Liver (tissue), 9 donors: ENCODE measurements around the gene CDH13. TPM values are rescaled to one million over a fixed set of nuclear protein-coding genes. Genes with fewer than 3 reads are reported as not detected.

Source experiments
- DNase-seq: peaks from one replicate; pipeline ENCODE4 v3.0.0-alpha.2; 2017; ENCODE audit warnings: low spot score
- H3K27ac ChIP-seq, 2 donors: one replicate each; pipeline ENCODE4 v1.7.0; 2013; ENCODE audit warnings: inconsistent platforms in 2 of 2, low read length in 2 of 2, control low read depth in 1 of 2, low read depth in 1 of 2, mild to moderate bottlenecking in 1 of 2
- H3K27me3 ChIP-seq, 4 donors: one replicate each; pipeline versions ENCODE4 v1.6.1 to v1.7.0; 2013; ENCODE audit warnings: low read length in 3 of 4, inconsistent platforms in 1 of 4, mild to moderate bottlenecking in 1 of 4, moderate library complexity in 1 of 4; ENCODE audit not compliant: control insufficient read depth in 4 of 4, insufficient read depth in 4 of 4
- H3K36me3 ChIP-seq, 4 donors: one replicate each; pipeline versions ENCODE4 v1.6.1 to v1.7.0; 2013; ENCODE audit warnings: low read length in 3 of 4, mild to moderate bottlenecking in 3 of 4, low read depth in 1 of 4, moderate library complexity in 1 of 4; ENCODE audit not compliant: control insufficient read depth in 4 of 4, insufficient read depth in 3 of 4
- H3K4me1 ChIP-seq, 4 donors: one replicate each; pipeline versions ENCODE4 v1.6.1 to v1.7.0; 2013; ENCODE audit warnings: low read length in 3 of 4, mild to moderate bottlenecking in 3 of 4, moderate library complexity in 1 of 4; ENCODE audit not compliant: control insufficient read depth in 4 of 4, insufficient read depth in 4 of 4
- H3K4me3 ChIP-seq, 3 donors: one replicate each; pipeline versions ENCODE4 v1.6.1 to v1.7.0; 2013; ENCODE audit warnings: low read length in 3 of 3, control low read depth in 1 of 3, low read depth in 1 of 3, mild to moderate bottlenecking in 1 of 3
- H3K9ac ChIP-seq, 2 donors: one replicate each; pipeline ENCODE4 v1.7.0; 2013; ENCODE audit warnings: low read length in 2 of 2, mild to moderate bottlenecking in 2 of 2, moderate library complexity in 2 of 2, control low read depth in 1 of 2, low read depth in 1 of 2
- H3K9me3 ChIP-seq, 4 donors: one replicate each; pipeline versions ENCODE4 v1.6.1 to v1.7.0; 2013; ENCODE audit warnings: low read length in 3 of 4; ENCODE audit not compliant: control insufficient read depth in 4 of 4
- ATF3 ChIP-seq: IDR thresholded peaks from 2 replicates; pipeline ENCODE4 v1.6.1; 2016; ENCODE audit warnings: antibody characterized with exemption
- EGR1 ChIP-seq, 2 donors: IDR thresholded peaks; 2 replicates each; pipeline ENCODE4 v1.6.1; 2016 to 2018; ENCODE audit warnings: antibody characterized with exemption in 2 of 2, low read depth in 2 of 2
- FOXA2 ChIP-seq: IDR thresholded peaks from 2 replicates; pipeline ENCODE4 v1.6.1; 2016; ENCODE audit warnings: antibody characterized with exemption
- GABPA ChIP-seq, 2 donors: IDR thresholded peaks in 1 of 2; conservative IDR thresholded peaks in 1 of 2; 2 replicates each; pipeline ENCODE4 v1.6.1; 2016; ENCODE audit warnings: antibody characterized with exemption in 2 of 2, mild to moderate bottlenecking in 1 of 2, moderate library complexity in 1 of 2
- HNF4A ChIP-seq, 2 donors: conservative IDR thresholded peaks; 2 replicates each; pipeline ENCODE4 v1.6.1; 2016; ENCODE audit warnings: antibody characterized with exemption in 2 of 2, mild to moderate bottlenecking in 2 of 2
- HNF4G ChIP-seq: IDR thresholded peaks from 2 replicates; pipeline ENCODE4 v1.6.1; 2016; ENCODE audit warnings: antibody characterized with exemption
- JUND ChIP-seq, 2 donors: IDR thresholded peaks; 2 replicates each; pipeline ENCODE4 v1.6.1; 2016; ENCODE audit warnings: antibody characterized with exemption in 2 of 2
- NR2F2 ChIP-seq: IDR thresholded peaks from 2 replicates; pipeline ENCODE4 v1.6.1; 2016; ENCODE audit warnings: antibody characterized with exemption
- RAD21 ChIP-seq, 2 donors: IDR thresholded peaks; 2 replicates each; pipeline ENCODE4 v1.6.1; 2016; ENCODE audit warnings: antibody characterized with exemption in 2 of 2, mild to moderate bottlenecking in 2 of 2
- REST ChIP-seq: IDR thresholded peaks from 2 replicates; pipeline ENCODE4 v1.6.1; 2016; ENCODE audit warnings: antibody characterized with exemption, mild to moderate bottlenecking
- RXRA ChIP-seq, 2 donors: IDR thresholded peaks; 2 replicates each; pipeline ENCODE4 v1.6.1; 2017 to 2018; ENCODE audit warnings: antibody characterized with exemption in 2 of 2, mild to moderate bottlenecking in 1 of 2
- SP1 ChIP-seq: IDR thresholded peaks from 2 replicates; pipeline ENCODE4 v1.6.1; 2018; ENCODE audit warnings: antibody characterized with exemption, mild to moderate bottlenecking
- TAF1 ChIP-seq: conservative IDR thresholded peaks from 2 replicates; pipeline ENCODE4 v1.6.1; 2016; ENCODE audit warnings: antibody characterized with exemption, mild to moderate bottlenecking
- YY1 ChIP-seq: IDR thresholded peaks from 2 replicates; pipeline ENCODE4 v1.6.1; 2016; ENCODE audit warnings: antibody characterized with exemption, mild to moderate bottlenecking
- WGBS: extraction: QIAGEN DNeasy Blood & Tissue Kit; methylation state at CpG from one replicate; pipeline ENCODE4 v1.1.7; 2013; 5-methylcytosine and 5-hydroxymethylcytosine counted together
- polyA plus RNA-seq, 2 donors: library from polyadenylated mRNA; stranded (reverse) in 1 of 2; unstranded in 1 of 2; fragments of 200-250 nt in 1 of 2; fragments of >200 nt in 1 of 2; fragmentation: Nextera tagmentation in 1 of 2; extraction: Ambion mirVana in 1 of 2; gene quantifications; one replicate each; pipeline versions ENCODE4 v1.2.1 to v1.2.3, GENCODE V29; 2013 to 2015
- total RNA-seq, 2 donors: library from RNA; depleted of rRNA; stranded (reverse); fragments of >200 nt; gene quantifications; one replicate each; pipeline ENCODE4 v1.2.3, GENCODE V29; 2014
- TF ChIP-seq, protein P1 (sequence below): fragments of 150-350 bp; IDR thresholded peaks from 2 replicates; pipeline ENCODE4 v1.5.1; 2017; ENCODE audit warnings: improper control_type of control experiment, low read depth, low read length; ENCODE audit not compliant: missing input control
- TF ChIP-seq, protein P2 (sequence below): IDR thresholded peaks from 2 replicates; pipeline ENCODE4 v1.6.1; 2016; ENCODE audit warnings: antibody characterized with exemption
- TF ChIP-seq, protein P3 (sequence below): IDR thresholded peaks from 2 replicates; pipeline ENCODE4 v1.6.1; 2016; ENCODE audit warnings: antibody characterized with exemption
- donor health status: healthy.
- donor health status: healthy.
- donor health status: healthy.
- donor health status: healthy.
- donor health status: healthy.

The CDH13 gene
- total and polyA plus RNA-seq, 4 donors: 0.21 to 1.5 (median 0.58) TPM

- peaks cover 0 to 4% (median 0%) of the 10 kb centered on the region in 4 donors for H3K9me3 ChIP-seq
- no peak for DNase-seq
- H3K4me1 ChIP-seq: no peaks in the 10 kb centered on the region
- TF ChIP-seq HNF4A (conservative IDR thresholded peaks at IDR 0.05): no peak
- TF ChIP-seq RXRA (IDR thresholded peaks at IDR 0.05): no peak
- TF ChIP-seq TAF1: no peak
- TF ChIP-seq ATF3: no peak
- no peak for TF ChIP-seq JUND (IDR thresholded peaks at IDR 0.05)
- TF ChIP-seq, protein P1, sequence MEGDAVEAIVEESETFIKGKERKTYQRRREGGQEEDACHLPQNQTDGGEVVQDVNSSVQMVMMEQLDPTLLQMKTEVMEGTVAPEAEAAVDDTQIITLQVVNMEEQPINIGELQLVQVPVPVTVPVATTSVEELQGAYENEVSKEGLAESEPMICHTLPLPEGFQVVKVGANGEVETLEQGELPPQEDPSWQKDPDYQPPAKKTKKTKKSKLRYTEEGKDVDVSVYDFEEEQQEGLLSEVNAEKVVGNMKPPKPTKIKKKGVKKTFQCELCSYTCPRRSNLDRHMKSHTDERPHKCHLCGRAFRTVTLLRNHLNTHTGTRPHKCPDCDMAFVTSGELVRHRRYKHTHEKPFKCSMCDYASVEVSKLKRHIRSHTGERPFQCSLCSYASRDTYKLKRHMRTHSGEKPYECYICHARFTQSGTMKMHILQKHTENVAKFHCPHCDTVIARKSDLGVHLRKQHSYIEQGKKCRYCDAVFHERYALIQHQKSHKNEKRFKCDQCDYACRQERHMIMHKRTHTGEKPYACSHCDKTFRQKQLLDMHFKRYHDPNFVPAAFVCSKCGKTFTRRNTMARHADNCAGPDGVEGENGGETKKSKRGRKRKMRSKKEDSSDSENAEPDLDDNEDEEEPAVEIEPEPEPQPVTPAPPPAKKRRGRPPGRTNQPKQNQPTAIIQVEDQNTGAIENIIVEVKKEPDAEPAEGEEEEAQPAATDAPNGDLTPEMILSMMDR: no peak
- TF ChIP-seq HNF4G: no peak
- TF ChIP-seq REST: no peak
- TF ChIP-seq, protein P2, sequence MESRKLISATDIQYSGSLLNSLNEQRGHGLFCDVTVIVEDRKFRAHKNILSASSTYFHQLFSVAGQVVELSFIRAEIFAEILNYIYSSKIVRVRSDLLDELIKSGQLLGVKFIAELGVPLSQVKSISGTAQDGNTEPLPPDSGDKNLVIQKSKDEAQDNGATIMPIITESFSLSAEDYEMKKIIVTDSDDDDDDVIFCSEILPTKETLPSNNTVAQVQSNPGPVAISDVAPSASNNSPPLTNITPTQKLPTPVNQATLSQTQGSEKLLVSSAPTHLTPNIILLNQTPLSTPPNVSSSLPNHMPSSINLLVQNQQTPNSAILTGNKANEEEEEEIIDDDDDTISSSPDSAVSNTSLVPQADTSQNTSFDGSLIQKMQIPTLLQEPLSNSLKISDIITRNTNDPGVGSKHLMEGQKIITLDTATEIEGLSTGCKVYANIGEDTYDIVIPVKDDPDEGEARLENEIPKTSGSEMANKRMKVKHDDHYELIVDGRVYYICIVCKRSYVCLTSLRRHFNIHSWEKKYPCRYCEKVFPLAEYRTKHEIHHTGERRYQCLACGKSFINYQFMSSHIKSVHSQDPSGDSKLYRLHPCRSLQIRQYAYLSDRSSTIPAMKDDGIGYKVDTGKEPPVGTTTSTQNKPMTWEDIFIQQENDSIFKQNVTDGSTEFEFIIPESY: no peak
- no peak for TF ChIP-seq NR2F2
- no peak for TF ChIP-seq SP1
- TF ChIP-seq EGR1 (IDR thresholded peaks at IDR 0.05; ENCODE audit: low read depth in 2 of 2): no peak
- TF ChIP-seq RAD21 (IDR thresholded peaks at IDR 0.05): no peak
- TF ChIP-seq, protein P3, sequence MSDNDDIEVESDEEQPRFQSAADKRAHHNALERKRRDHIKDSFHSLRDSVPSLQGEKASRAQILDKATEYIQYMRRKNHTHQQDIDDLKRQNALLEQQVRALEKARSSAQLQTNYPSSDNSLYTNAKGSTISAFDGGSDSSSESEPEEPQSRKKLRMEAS: no peak
- no peak for TF ChIP-seq FOXA2
- no peak for TF ChIP-seq GABPA (IDR thresholded peaks at IDR 0.05 in 1 of 2, conservative IDR thresholded peaks at IDR 0.05 in 1 of 2)
- no peak for TF ChIP-seq YY1
- no peak overlapping the region for H3K27ac ChIP-seq
- 82% methylated on average over 6 of the region's 6 CpGs for WGBS
- no peaks in the 10 kb centered on the region for H3K36me3 ChIP-seq
- H3K9ac ChIP-seq: no peak overlapping the region
- no peak overlapping the region for H3K4me3 ChIP-seq
- peaks cover 0 to 3% (median 0%) of the 10 kb centered on the region in 4 donors for H3K27me3 ChIP-seq
Observed at GRCh38 chr16:82999711-83000110, 372.9 kb downstream of the CDH13 start.
